Renal pelvis (tissue), 4 donors: Measurements from ENCODE around the gene PUDP. TPM values are rescaled to one million over a fixed set of nuclear protein-coding genes. Genes with fewer than 3 reads are reported as not detected.
"Not testable (repeated sequence)": the region's sequence is repeated elsewhere in the genome, so short reads cannot be mapped to it uniquely, and the experiment has no call there.

Source experiments
- DNase-seq: peaks from one replicate; pipeline ENCODE4 v3.0.0-alpha.2; 2013
- polyA plus RNA-seq, 3 donors: library from polyadenylated mRNA; unstranded; fragments of 120-200 nt; gene quantifications; one replicate each; pipeline ENCODE4 v1.2.1, GENCODE V29; 2013; ENCODE audit not compliant: insufficient read length in 3 of 3

The PUDP gene
- polyA plus RNA-seq, 3 donors, result 24.4 to 33.1 (median 24.5) TPM

DNA sequence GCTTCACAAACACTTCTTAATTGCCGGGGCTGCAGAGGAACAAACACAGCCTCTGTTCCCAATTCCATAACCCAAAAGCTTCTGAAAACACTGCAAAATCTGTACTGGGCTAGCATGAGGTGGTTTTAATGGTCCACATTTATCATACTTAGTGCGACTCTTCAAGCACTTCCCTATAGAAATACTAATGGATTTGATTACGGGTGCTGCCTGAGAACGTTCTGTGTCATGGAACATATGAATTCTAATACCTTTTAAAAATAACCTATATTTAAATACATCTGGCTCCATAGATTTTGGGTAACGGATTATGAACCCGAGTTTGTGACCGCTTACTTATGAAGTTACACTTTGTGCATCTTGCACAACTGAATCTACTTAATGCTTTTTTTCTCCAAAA lies 35.9 kb downstream of the PUDP start:
- no peak for DNase-seq

DNA sequence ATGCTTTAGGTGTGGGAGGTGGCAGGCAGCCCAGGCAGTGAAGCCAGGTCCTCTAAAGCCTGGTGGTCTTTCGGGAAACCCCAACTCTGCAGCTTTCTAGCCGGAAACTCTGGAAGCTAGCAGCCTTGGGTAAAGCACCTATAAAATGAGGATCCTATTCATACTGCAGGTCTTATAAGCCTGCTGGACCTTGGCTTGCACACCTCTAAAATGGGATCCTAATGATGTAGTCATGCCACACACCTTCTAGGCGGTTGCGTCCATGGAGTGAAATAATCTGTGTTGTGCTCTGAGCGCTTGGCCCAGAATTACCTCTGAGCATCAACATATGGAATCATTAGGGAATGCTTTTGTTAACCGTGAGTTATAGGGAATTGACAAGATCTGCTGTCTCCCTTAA lies 36.4 kb downstream of the PUDP start:
- no peak for DNase-seq

DNA sequence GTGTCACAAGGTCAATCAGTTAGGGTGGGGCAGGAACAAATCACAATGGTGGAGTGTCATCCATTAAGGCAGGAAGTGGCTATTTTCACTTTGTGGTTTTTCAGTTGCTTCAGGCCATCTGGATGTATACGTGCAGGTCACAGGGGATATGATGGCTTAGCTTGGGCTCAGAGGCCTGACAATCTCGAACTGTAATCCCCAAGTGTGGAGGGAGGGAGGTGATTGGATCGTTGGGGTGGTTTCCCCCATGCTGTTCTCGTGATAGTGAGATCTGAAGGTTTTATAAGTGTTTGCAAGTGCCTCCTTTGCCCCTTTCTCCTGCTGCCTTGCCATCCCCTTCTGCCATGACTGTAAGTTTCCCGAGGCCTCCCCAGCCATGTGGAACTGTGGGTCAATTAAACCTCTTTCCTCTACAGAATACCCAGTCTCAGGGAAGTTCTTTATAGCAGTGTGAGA lies 37.1 kb downstream of the PUDP start:
- no peak for DNase-seq

DNA sequence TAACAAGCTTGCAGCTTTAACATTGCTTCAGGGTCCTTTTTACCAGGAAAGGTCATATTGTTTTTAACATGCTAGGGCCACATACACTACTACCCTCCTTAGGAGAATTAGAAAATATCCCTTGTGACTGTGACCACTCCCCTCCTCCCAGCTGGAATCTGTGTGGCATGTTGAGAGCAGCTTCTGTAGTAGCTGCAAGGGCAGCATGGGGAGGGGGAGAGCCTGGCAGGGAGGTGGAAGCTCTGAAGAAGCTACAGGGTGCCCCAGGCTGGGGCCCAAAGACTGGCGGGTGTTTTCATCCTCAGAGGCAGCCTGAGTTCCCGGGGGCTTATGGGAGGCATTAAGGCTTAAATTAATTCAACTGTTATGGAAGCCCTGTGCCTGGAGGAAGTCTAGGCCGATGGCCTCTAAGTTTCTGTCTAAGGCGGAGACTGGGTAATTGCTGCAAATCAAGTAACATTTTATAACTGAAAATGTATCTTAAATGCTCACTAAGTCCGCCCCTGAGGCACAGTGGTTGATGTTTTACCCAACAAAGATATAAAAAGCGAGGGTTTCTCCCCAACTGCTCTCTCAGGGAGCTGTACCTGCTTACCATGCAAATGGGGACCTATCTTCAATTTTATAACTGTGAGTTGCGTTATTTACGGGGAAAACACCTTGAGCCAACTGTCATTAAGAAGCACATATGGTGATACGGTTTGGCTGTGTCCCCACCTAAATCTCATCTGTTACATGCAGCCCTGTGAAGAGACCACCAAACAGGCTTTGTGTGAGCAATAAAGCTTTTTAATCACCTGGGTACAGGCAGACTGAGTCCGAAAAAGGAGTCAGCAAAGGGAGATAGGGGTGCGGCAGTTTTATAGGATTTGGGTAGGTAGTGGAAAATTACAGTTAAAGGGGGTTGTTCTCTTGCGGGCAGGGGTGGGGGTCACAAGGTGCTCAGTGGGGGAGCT lies 37.8 kb downstream of the PUDP start:
- no peak for DNase-seq

DNA sequence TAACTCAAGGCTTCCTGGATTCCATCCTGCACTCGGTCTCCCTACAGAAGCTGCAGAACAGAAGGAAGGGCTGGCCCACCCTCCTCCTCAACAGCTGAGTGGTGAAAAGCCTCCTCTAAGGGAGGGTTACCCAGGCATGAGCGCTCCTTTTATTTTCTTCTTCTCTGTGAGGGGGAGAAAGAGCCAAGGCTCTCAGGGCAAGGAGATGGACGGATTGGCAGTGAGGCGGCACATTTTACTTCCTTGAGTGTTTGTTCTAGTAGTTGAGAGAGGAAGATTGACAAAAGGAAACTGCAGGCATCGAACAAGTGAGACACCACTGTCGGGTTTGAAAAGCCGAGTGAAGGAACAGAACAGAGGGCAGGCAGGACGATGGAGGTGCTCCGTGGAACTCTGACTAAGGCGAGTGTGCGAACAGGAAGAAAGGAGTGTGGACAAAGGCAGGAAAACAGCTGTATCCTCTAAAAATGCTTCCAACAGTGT lies 38.9 kb downstream of the PUDP start:
- peak; percentile 26 for DNase-seq

DNA sequence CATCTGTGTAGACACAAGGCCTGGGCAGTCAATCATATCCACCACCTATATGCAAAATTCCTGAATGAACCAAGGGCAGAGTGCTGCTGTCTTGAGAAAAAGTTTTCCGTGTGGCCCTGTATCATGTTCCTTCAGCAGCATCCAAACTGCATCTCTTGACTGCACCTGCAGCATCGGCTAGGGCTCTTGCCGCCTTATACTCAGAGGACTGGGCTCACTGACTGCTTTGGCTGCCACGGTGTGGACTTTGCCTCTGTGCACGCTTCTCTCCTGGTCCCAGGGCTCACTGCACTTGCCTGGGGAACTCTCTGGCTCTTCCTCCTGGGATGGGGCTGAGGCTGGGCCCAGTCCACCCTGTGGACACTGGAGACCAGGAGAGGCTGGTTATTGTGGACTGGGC lies 39.9 kb downstream of the PUDP start:
- DNase-seq, result no peak

DNA sequence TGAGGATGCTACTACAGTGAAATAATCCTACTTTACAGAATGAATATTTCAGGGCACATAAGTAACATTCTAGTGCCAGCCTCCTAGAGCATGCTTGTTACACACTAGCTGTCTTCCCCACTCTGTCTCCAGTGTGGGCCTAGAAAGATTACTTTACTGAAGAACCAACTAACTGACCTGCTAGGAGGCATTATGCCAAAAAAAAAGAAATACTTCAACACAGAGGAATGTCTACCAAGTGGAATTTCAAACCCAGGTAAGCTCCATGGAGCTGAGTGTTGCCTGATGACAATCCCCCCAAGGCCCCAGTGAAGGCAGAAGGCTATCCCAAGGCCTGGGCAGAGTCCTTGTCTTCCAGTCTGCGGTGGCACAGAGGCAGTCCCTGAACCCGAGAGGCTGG lies 41.3 kb downstream of the PUDP start:
- DNase-seq, result no peak

DNA sequence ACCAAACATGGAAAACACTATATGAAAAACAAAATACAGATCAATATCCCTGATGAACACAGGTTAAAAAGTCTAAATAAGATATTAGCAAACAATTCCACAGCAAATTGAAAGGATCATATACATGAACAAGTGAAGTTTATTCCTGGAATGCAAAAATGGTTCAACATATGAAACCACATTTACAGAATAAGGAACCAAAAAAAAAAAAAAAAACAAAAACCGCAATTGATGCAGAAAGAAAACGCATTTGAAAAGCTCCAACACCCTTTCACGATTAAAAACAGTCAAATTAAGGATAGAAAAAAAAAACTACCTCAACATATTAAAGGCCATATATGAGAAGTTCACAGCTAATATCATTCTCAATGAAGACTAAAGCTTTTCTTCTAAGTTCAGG lies 45.8 kb downstream of the PUDP start:
- no peak for DNase-seq

DNA sequence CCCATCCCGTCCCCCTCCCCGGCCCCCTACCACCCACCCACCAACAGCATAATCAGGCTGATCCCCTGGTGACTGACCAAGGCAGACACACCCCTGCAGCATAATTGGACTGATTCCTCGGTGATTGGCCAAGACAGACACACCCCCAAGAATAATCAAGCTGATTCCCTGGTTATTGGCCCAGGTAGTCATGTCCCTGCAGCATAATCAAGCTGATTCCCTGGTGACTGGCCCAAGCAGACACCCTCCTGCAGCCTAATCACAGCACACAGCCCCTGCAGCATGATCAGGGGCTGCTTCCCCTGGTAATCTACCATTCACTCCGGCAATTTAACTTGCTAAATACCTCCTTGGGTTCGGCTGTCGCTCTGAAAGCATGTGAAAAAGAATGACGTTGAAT lies 47.9 kb downstream of the PUDP start:
- no peak for DNase-seq

DNA sequence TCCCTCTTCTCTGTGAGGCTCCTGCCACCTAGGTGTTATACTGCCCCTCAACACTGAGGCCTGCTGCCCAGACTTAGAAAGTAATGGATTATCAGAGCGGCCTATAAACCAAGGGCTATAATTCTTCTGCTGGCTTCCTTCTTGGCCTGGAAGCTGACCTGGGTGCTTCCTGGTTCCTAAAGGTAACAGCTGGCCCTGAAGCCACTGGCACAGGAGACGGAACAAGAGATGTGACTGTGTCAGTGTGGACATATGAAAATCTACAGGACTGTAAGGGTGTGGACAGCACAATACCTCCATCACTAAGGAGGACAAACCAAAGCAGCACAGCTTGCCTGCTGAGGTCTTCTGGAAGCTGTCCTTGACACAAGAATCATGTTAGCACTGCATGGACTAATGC lies 52.3 kb downstream of the PUDP start:
- DNase-seq, result not testable (repeated sequence)

DNA sequence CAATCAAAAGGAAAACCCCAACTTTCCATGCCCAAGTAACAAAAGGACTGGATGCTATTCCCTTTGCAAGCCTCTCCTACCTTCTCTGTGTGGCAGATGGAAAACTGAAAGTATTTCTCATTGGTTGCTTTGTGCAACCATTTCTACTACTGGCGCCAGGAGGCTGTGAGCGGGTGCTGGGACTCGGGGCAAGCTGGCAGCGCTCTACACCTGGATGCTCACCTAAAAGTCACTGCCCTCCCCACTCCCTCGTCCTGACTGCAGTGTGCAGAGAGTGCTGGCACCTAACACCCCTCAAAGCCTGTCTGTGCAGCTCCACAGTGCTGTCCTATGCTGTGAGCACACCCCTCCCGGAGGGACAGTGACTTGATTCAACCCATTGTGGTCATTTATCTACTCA lies 54.6 kb downstream of the PUDP start:
- no peak for DNase-seq

DNA sequence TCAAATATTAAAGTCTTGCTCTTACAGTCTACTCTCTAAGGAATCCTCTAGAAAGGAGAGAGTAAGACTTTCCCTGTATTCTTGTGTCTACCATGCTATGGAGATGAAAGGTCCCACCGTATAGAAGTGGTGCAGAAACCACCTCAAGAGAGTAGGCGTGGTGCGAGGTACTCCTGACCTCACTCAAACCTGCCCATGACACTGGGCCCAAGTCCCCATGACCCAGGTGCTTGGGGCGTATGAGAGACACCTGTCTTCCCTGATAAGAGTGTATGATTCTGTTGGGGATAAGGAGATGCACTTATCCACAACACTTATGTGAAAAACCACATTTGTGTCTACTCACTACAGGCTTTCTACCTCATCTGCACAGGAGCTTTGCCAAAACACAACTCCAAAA lies 55.4 kb downstream of the PUDP start:
- no peak for DNase-seq

DNA sequence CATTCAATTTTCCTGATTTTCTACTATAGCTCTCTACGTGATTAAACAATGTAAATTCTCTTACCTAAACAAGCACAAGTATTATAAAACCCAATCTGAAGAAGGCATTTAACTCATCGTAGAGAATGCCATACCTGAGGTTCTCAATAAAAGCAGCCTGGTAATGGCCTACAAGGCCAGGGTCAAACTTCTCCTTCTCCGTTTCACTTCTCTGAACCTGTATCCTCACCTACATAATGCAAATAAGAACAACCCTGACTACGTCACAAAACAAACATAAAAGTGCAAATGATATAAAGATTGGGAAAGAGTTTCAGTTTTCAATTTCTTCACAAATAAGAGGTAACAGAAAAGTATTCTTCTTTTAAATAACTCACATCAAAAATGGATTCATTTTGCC lies 56.0 kb downstream of the PUDP start:
- DNase-seq, result no peak

DNA sequence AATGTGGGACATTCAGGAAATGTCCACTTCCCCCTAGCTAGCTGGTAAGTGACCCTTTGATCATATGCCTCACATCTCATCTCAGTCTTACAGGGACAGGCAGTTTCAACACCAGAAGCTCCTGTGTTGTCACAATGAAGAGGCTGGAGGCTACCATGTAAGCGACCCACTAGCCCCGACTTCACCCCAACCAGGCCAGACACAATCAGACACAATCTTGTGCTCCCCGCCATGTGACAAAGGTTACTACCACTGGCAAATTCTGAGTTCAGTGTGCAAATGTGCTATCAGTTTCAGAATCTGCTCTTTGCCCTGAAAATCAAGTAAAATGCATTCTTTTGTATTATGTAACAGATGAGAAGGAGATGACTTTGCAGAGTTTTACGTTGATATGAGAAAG lies 57.3 kb downstream of the PUDP start:
- no peak for DNase-seq

DNA sequence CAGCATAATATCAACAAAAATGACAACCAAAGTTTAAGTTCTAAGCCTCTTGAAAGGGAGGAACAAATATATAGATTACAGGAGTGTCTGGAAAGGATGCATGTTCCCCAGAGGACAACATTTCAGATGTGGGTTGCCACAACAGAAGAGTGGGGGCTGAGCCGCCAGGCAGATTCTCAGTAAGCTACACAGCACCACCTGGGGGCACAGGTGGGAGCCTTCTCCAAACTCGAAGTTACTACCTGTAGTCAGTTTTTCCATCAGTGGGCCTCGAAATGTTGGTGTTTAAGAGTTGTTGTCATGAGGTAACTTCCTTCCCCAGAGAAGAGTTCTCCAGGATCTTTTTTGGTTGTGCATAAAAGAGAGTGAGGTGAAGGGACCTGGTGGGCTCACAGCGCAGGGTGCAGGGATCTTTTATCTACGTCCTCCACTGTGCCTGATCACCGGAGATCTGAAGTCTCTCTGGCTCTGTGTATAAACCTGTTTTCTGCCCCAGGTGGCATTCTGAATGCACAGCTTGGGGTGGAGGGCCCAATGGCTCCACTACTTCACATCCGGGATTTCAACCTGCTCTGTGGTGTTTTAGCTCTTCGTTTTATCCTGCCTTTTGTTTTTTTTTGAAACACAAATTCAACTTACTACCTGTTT lies 58.9 kb downstream of the PUDP start:
- DNase-seq, result no peak

DNA sequence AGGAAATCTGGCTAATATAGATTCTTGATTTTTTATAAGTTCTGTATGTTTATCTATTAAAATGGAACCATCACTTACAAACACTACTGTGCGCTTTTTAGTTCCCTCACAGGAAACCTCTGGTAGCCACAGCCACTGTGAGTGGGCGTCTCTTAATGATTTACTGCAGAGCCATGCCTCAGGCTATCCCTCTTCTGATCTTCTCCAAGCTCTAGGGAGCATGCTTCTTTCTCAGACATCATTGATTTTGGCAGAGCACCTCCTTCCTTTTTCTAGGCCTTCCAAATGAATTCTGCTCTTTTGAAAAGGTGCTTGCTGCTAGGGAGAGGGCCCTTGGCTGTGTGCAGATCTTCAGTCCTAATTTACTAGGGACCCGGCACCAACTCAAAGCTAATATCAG lies 61.6 kb downstream of the PUDP start:
- DNase-seq, result no peak

DNA sequence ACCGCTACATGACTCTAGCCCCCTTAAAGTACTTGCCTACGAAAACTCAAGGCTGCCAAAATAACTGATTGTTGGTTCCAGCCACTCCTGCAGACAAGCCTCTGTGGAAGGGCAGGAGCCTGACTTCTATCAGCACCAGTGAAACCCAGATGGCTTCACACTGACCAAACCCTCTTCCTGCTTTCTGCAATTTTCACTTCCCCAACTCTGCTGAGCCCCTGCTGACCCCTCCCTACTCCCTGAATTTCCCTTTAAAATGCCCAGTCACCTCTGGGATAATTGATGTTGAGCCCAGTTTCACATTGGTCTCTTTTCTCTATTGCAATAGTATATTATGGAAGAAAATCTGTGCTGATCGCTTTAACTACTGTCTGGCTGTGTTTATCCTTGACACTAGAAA lies 62.1 kb downstream of the PUDP start:
- no peak for DNase-seq

DNA sequence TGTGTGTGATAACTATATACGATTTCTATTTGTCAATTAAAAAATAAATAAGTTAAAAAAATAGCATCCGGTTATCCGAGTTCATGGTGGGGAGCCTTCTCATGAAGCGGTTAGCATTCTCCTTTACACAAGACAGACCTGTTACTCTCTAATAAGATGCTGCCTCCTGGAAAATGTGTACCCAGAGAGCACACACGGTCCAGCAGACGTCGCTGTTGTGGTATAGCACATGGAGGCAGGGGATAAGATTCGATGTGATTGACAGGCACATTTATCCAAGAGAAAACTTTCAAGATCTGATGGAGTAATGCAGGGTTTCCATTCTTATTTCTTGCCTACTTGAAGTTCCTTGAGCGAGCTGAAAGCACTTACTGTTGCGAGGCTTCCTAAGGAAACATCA lies 63.1 kb downstream of the PUDP start:
- no peak for DNase-seq

DNA sequence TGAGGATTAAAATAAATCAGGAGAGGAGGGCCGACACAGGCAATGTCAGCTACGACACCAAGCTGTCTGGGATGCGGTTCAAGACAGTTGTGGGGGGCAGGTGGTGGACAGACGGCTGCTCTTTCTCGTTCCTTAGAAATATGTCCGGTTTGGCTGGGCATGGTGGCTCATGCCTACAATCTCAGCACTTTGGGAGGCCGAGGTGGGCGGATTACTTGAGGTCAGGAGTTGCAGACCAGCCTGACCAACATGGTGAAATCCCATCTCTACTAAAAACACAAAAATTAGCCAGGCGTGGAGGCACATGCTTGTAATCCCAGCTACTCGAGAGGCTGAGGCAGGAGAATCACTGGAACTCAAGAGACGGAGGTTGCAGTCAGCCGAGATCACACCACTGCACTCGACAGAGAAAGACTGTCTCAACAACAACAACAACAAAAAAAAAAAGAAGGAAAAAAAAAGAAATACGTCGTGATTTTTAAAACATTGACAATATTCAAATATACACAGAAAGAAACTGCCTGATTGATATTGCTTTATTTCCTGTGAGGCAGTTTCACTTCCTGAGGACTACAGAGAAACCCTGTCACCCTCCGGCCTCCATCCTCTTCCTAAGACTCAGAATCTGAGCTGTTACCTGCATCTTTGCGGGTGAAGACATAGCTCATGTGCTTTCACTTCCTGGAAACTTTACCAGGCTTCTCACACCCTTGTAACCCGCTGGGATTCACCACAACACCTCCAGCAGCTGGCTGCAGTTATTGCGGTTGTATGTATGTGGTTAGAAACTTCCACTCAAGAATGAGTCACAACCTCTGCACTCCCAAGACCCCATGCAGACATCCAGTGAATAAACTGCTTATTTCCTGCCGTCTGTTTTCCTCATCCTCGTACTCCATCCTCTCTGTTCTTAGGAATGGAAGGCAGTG lies 64.2 kb downstream of the PUDP start:
- DNase-seq, result no peak

DNA sequence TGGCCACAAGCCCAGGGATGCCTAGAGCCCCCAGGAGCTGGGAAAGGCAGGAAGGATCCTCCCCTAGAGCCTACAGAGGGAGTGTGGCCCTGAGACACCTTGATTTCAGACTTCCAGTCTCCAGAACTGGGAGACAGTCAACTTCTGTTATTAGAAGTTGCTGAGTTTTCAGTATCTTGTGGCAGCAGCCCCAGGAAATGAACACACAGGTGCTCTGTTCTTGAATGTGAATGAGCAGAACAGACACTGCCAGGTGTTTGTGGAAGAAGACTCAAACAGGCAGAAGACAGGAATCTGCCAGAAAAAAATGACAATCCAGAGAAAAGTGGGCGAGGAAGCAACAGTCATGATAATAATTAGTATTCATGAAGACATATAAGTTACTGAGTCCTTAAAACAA lies 64.9 kb downstream of the PUDP start:
- no peak for DNase-seq

DNA sequence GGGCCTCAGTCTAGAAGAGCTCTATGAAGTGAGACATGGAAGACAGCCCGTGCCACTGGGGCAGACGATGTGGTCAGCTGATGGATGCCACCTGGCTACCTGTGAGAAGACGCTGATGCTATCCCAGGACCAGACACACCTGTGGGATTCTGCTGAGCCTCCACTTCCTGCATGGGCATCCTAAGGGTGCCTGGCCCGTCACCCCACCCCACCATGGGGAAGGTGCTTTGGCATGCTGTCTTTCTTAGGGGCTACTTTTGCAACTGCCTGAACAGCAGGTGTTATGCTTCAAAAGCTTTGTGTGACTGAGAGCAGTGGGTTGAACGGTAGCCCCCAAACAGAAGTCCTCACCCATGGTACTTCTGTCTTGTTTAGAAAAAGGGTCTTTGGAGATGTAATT lies 65.4 kb downstream of the PUDP start:
- DNase-seq, result no peak
